HepG2 (cell line): ENCODE measurements around the gene HES3. TPM values are rescaled to one million over a fixed set of nuclear protein-coding genes. Genes with fewer than 3 reads are reported as not detected.

Experiments
- ATAC-seq: fragments of 200-7000 bp; cut with Tn5 transposase; 3 replicates; pipeline ENCODE4 v1.9.1; 2020; ENCODE audit warnings: mild to moderate bottlenecking, moderate library complexity
- BruUV-seq: library from RNA; stranded (reverse); fragments of 400-500 nt; replicated peaks from 2 replicates; lab custom pipeline; 2021; lab: Mats Ljungman, UMichigan
- CTCF ChIA-PET: fragments of 300-600 bp; formaldehyde crosslinking; extraction: SDS; loops from one replicate; lab custom pipeline; 2021; ENCODE audit warnings: low total read pairs, inconsistent platforms, low intra/inter-chr PET ratio; lab: Yijun Ruan, JAX
- POLR2A ChIA-PET: fragments of 350-600 bp; sonication (Branson Sonifier 250); formaldehyde crosslinking; loops from one replicate; lab custom pipeline; 2020; ENCODE audit warnings: antibody characterized with exemption, inconsistent platforms; lab: Yijun Ruan, JAX
- DNase-seq: peaks from one replicate; pipeline ENCODE4 v3.0.0-alpha.2; 2015; ENCODE audit warnings: low spot score
- FAIRE-seq: peaks from 3 replicates; lab custom pipeline; 2011; peaks lifted over from hg19 to GRCh38; lab: Jason Lieb, UNC
- H2AFZ ChIP-seq: one replicate; pipeline ENCODE4 v1.6.1; 2011; ENCODE audit warnings: low read length, inconsistent platforms
- H3K27ac ChIP-seq: fragments of 300-600 bp; 3 replicates; pipeline ENCODE4 v1.8.0; 2011; ENCODE audit warnings: mixed run types, mild to moderate bottlenecking, mixed read lengths, low read length, inconsistent platforms; ENCODE audit not compliant: insufficient read depth; ENCODE audit errors: extremely low read length
- H3K27me3 ChIP-seq, 2 experiments: fragments of 200-600 bp in 1 of 2; 2 replicates in 1 of 2; 3 replicates in 1 of 2; pipeline versions ENCODE4 v1.6.0 to v1.8.0; 2011; ENCODE audit warnings: low read length in 2 of 2, mild to moderate bottlenecking in 2 of 2, moderate library complexity in 2 of 2, inconsistent platforms in 1 of 2; ENCODE audit not compliant: insufficient read depth in 2 of 2, control insufficient read depth in 1 of 2
- H3K36me3 ChIP-seq, 2 experiments: fragments of 200-600 bp in 1 of 2; replicated peaks in 1 of 2; 2 replicates in 1 of 2; 3 replicates in 1 of 2; pipeline versions ENCODE4 v1.5.1 to v1.8.0; 2011; ENCODE audit warnings: low read length in 2 of 2, inconsistent platforms in 1 of 2; ENCODE audit not compliant: insufficient read depth in 2 of 2, control insufficient read depth in 1 of 2
- H3K4me1 ChIP-seq: 2 replicates; pipeline ENCODE4 v1.5.1; 2012; ENCODE audit warnings: low read length, inconsistent platforms; ENCODE audit not compliant: insufficient read depth
- H3K4me2 ChIP-seq: 2 replicates; pipeline ENCODE4 v1.6.0; 2011; ENCODE audit warnings: low read depth, low read length, inconsistent platforms
- H3K4me3 ChIP-seq, 3 experiments: fragments of 200-600 bp in 1 of 3; sonication (generic), shearing (Covaris generic) in 1 of 3; replicated peaks in 1 of 3; 2 replicates each; pipeline ENCODE4 v1.5.1; 2011 to 2016; ENCODE audit warnings: low read length in 3 of 3, inconsistent platforms in 2 of 3, low read depth in 2 of 3, mild to moderate bottlenecking in 2 of 3, control low read depth in 1 of 3, mixed read lengths in 1 of 3; ENCODE audit not compliant: insufficient read depth in 1 of 3
- H3K79me2 ChIP-seq: one replicate; pipeline ENCODE4 v1.6.1; 2011; ENCODE audit warnings: low read length, inconsistent platforms; ENCODE audit not compliant: insufficient read depth
- H3K9ac ChIP-seq: 2 replicates; pipeline ENCODE4 v1.6.0; 2011; ENCODE audit warnings: mild to moderate bottlenecking, low read depth, low read length, inconsistent platforms; ENCODE audit not compliant: insufficient read depth
- H3K9me3 ChIP-seq: 2 replicates; pipeline ENCODE4 v1.5.1; 2012; ENCODE audit warnings: mild to moderate bottlenecking, low read length
- H4K20me1 ChIP-seq: 2 replicates; pipeline ENCODE4 v1.6.0; 2011; ENCODE audit warnings: inconsistent platforms, mild to moderate bottlenecking, low read length, moderate library complexity; ENCODE audit not compliant: insufficient read depth
- FOXJ3 ChIP-seq: sonication (generic); formaldehyde crosslinking; IDR thresholded peaks from 2 replicates; pipeline ENCODE4 v1.4.0; 2020; ENCODE audit warnings: missing genetic modification reagents, mild to moderate bottlenecking, borderline replicate concordance
- MED13 ChIP-seq: sonication (generic); formaldehyde crosslinking; IDR thresholded peaks from 2 replicates; pipeline ENCODE4 v1.5.0; 2020; ENCODE audit warnings: missing genetic modification reagents
- NAIF1 ChIP-seq: sonication (generic); formaldehyde crosslinking; IDR thresholded peaks from 2 replicates; pipeline ENCODE4 v1.5.0; 2020; ENCODE audit warnings: mild to moderate bottlenecking, missing genetic modification reagents, borderline replicate concordance
- NFIB ChIP-seq: sonication (generic); formaldehyde crosslinking; IDR thresholded peaks from 2 replicates; pipeline ENCODE4 v1.9.0; 2021; ENCODE audit warnings: missing genetic modification reagents, mild to moderate bottlenecking, borderline replicate concordance
- ZNF607 ChIP-seq: sonication (generic); formaldehyde crosslinking; IDR thresholded peaks from 2 replicates; pipeline ENCODE4 v1.5.1; 2020; ENCODE audit warnings: missing genetic modification reagents, mild to moderate bottlenecking, borderline replicate concordance
- WGBS: methylation state at CpG from one replicate; pipeline ENCODE4 v1.1.6; 2017; ENCODE audit warnings: low lambda C conversion rate; 5-methylcytosine and 5-hydroxymethylcytosine counted together
- in situ Hi-C: cut with HindIII; loops from 2 replicates; pipeline ENCODE4 v1.10.0; 2017; ENCODE audit warnings: low pct_unique_long_range_greater_than_20kb; ENCODE audit not compliant: extremely low pct_ligation_motif_present
- intact Hi-C: fragments of 100-400 bp; cut with micrococcal nuclease; formaldehyde crosslinking; loops from one replicate; pipeline ENCODE4 v1.10.0; 2022; ENCODE audit not compliant: unreplicated experiment
- polyA plus RNA-seq, 8 experiments: library from polyadenylated mRNA; depleted of rRNA in 3 of 8; stranded (reverse) in 7 of 8; unstranded in 1 of 8; fragments of >200 nt; fragmentation: Illumina TruSeq in 4 of 8; extraction: Trizol in 4 of 8; gene quantifications; 2 replicates each; pipeline versions ENCODE4 v1.2.1 to v1.2.3, GENCODE V29; 2011 to 2016; ENCODE audit warnings: low read depth in 4 of 8, missing spikeins in 1 of 8, mixed read lengths in 1 of 8; ENCODE audit not compliant: insufficient read depth in 1 of 8
- total RNA-seq, 5 experiments: library from RNA; depleted of rRNA; stranded (reverse); fragments of >200 nt; fragmentation: Illumina TruSeq; extraction: Trizol; gene quantifications; 2 replicates each; pipeline ENCODE4 v1.2.3, GENCODE V29; 2016; ENCODE audit warnings: low read depth in 1 of 5
- TF ChIP-seq, protein P1 (sequence below): sonication (generic); formaldehyde crosslinking; IDR thresholded peaks from 2 replicates; pipeline ENCODE4 v1.5.0; 2020; ENCODE audit warnings: missing genetic modification reagents, mild to moderate bottlenecking, borderline replicate concordance
- TF ChIP-seq, protein P2 (sequence below): sonication (generic); formaldehyde crosslinking; IDR thresholded peaks from 2 replicates; pipeline ENCODE4 v1.5.0; 2020; ENCODE audit warnings: mild to moderate bottlenecking, missing genetic modification reagents
- TF ChIP-seq, protein P3 (sequence below): sonication (generic); formaldehyde crosslinking; IDR thresholded peaks from 2 replicates; pipeline ENCODE4 v1.9.0; 2021; ENCODE audit warnings: mild to moderate bottlenecking, missing genetic modification reagents
- TF ChIP-seq, protein P4 (sequence below): sonication (generic); formaldehyde crosslinking; IDR thresholded peaks from 2 replicates; pipeline ENCODE4 v1.4.0; 2020; ENCODE audit warnings: missing genetic modification reagents
- TF ChIP-seq, protein P5 (sequence below): IDR thresholded peaks from 2 replicates; pipeline ENCODE4 v1.6.1; 2016

HES3 gene
- total and polyA plus RNA-seq, 2 of the 13 experiments (the other 11 are each of a cell fraction or from before 2014, with no cell fraction given): not detected

DNA sequence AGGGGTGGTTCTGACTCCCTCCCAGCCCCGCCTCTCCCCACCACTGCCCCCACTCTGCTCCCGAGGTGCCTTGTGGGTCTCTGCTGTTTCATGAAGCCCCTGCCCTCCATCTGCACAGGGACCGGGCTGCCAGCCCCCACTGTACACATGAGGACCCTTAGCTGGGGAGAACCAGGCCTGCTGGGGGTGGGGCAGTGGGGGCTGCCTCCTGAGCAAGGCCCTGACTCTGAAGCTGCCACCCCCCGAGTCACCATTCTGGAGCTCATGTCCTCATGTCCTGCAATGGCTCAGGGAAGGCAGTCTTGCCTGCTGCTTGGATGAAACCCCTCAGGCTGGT is 8.4 kb downstream of the HES3 start:
- no peak overlapping the region for H3K4me2 ChIP-seq
- in situ Hi-C loops: no loop called here
- WGBS: 42% methylated on average over 2 of the region's 4 CpGs
- no peaks in the 10 kb centered on the region for H3K9me3 ChIP-seq
- H3K27me3 ChIP-seq: peaks cover 8 to 42% of the 10 kb centered on the region in 2 experiments; a peak in 4 of 5 replicates
- no peaks in the 10 kb centered on the region for H4K20me1 ChIP-seq
- H3K27ac ChIP-seq: no peak overlapping the region
- ChIA-PET POLR2A (interaction anchor here (1.1 kb wide), 1 partner anchor 12 kb away, joined by 3 read pairs; no protein-coding TSS in a partner anchor), CTCF (no interaction called here)
- no peak overlapping the region for H3K4me3 ChIP-seq
- H3K36me3 ChIP-seq: no peaks in the 10 kb centered on the region
- no peaks in the 10 kb centered on the region for H3K79me2 ChIP-seq
- H3K9ac ChIP-seq: no peak overlapping the region
- intact Hi-C loops: no loop called here
- H2AFZ ChIP-seq: no peak overlapping the region
- no TSS peak for BruUV-seq
- FAIRE-seq (no peak), DNase-seq (no peak), ATAC-seq (no peak)
- H3K4me1 ChIP-seq: peaks cover 7% of the 10 kb centered on the region
- TF ChIP-seq MED13 (CRISPR knock-in tag) (no peak), FOXJ3 (CRISPR knock-in tag) (no peak), NAIF1 (CRISPR knock-in tag) (no peak), ZNF607 (CRISPR knock-in tag) (no peak), NFIB (CRISPR knock-in tag) (no peak)
- TF ChIP-seq, protein P1, sequence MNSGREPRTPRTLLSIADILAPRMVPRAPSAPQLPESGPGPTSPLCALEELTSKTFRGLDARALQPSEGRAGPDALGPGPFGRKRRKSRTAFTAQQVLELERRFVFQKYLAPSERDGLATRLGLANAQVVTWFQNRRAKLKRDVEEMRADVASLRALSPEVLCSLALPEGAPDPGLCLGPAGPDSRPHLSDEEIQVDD (CRISPR knock-in tag): no peak
- TF ChIP-seq, protein P2, sequence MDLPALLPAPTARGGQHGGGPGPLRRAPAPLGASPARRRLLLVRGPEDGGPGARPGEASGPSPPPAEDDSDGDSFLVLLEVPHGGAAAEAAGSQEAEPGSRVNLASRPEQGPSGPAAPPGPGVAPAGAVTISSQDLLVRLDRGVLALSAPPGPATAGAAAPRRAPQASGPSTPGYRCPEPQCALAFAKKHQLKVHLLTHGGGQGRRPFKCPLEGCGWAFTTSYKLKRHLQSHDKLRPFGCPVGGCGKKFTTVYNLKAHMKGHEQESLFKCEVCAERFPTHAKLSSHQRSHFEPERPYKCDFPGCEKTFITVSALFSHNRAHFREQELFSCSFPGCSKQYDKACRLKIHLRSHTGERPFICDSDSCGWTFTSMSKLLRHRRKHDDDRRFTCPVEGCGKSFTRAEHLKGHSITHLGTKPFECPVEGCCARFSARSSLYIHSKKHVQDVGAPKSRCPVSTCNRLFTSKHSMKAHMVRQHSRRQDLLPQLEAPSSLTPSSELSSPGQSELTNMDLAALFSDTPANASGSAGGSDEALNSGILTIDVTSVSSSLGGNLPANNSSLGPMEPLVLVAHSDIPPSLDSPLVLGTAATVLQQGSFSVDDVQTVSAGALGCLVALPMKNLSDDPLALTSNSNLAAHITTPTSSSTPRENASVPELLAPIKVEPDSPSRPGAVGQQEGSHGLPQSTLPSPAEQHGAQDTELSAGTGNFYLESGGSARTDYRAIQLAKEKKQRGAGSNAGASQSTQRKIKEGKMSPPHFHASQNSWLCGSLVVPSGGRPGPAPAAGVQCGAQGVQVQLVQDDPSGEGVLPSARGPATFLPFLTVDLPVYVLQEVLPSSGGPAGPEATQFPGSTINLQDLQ (CRISPR knock-in tag): no peak
- TF ChIP-seq, protein P3, sequence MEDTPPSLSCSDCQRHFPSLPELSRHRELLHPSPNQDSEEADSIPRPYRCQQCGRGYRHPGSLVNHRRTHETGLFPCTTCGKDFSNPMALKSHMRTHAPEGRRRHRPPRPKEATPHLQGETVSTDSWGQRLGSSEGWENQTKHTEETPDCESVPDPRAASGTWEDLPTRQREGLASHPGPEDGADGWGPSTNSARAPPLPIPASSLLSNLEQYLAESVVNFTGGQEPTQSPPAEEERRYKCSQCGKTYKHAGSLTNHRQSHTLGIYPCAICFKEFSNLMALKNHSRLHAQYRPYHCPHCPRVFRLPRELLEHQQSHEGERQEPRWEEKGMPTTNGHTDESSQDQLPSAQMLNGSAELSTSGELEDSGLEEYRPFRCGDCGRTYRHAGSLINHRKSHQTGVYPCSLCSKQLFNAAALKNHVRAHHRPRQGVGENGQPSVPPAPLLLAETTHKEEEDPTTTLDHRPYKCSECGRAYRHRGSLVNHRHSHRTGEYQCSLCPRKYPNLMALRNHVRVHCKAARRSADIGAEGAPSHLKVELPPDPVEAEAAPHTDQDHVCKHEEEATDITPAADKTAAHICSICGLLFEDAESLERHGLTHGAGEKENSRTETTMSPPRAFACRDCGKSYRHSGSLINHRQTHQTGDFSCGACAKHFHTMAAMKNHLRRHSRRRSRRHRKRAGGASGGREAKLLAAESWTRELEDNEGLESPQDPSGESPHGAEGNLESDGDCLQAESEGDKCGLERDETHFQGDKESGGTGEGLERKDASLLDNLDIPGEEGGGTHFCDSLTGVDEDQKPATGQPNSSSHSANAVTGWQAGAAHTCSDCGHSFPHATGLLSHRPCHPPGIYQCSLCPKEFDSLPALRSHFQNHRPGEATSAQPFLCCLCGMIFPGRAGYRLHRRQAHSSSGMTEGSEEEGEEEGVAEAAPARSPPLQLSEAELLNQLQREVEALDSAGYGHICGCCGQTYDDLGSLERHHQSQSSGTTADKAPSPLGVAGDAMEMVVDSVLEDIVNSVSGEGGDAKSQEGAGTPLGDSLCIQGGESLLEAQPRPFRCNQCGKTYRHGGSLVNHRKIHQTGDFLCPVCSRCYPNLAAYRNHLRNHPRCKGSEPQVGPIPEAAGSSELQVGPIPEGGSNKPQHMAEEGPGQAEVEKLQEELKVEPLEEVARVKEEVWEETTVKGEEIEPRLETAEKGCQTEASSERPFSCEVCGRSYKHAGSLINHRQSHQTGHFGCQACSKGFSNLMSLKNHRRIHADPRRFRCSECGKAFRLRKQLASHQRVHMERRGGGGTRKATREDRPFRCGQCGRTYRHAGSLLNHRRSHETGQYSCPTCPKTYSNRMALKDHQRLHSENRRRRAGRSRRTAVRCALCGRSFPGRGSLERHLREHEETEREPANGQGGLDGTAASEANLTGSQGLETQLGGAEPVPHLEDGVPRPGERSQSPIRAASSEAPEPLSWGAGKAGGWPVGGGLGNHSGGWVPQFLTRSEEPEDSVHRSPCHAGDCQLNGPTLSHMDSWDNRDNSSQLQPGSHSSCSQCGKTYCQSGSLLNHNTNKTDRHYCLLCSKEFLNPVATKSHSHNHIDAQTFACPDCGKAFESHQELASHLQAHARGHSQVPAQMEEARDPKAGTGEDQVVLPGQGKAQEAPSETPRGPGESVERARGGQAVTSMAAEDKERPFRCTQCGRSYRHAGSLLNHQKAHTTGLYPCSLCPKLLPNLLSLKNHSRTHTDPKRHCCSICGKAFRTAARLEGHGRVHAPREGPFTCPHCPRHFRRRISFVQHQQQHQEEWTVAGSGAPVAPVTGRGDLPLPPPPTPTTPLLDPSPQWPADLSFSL: no peak
- TF ChIP-seq, protein P4, sequence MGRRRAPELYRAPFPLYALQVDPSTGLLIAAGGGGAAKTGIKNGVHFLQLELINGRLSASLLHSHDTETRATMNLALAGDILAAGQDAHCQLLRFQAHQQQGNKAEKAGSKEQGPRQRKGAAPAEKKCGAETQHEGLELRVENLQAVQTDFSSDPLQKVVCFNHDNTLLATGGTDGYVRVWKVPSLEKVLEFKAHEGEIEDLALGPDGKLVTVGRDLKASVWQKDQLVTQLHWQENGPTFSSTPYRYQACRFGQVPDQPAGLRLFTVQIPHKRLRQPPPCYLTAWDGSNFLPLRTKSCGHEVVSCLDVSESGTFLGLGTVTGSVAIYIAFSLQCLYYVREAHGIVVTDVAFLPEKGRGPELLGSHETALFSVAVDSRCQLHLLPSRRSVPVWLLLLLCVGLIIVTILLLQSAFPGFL (CRISPR knock-in tag): no peak
- TF ChIP-seq, protein P5, sequence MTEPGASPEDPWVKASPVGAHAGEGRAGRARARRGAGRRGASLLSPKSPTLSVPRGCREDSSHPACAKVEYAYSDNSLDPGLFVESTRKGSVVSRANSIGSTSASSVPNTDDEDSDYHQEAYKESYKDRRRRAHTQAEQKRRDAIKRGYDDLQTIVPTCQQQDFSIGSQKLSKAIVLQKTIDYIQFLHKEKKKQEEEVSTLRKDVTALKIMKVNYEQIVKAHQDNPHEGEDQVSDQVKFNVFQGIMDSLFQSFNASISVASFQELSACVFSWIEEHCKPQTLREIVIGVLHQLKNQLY (CRISPR knock-in tag): no peak
